Thyroid gland (tissue), 4 donors: Measurements from ENCODE around the gene ARMC9.

Experiments
- CTCF ChIP-seq, 6 experiments: fragments of 200-600 bp in 3 of 6; fragments of 450-650 bp in 3 of 6; sonication (generic) in 3 of 6; IDR thresholded peaks; one replicate each; pipeline ENCODE4 v1.5.1; 2016 to 2019; ENCODE audit warnings: antibody characterized with exemption in 6 of 6, mild to moderate bottlenecking in 2 of 6, inconsistent platforms in 1 of 6, moderate library complexity in 1 of 6
- POLR2A ChIP-seq, 2 donors: fragments of 450-650 bp; IDR thresholded peaks; one replicate each; pipeline ENCODE4 v1.6.1; 2017; ENCODE audit warnings: antibody characterized with exemption in 2 of 2, mild to moderate bottlenecking in 2 of 2, moderate library complexity in 1 of 2

- TF ChIP-seq CTCF (IDR thresholded peaks at IDR 0.05) (no peak), POLR2A (IDR thresholded peaks at IDR 0.05) (no peak)
These were observed 199.5 kb downstream of the ARMC9 start for GRCh38 chr2:231397928-231398294.
